Measurements from ENCODE around the gene RIPK3. TPM values are rescaled to one million over a fixed set of nuclear protein-coding genes. Genes with fewer than 3 reads are reported as not detected.

Gene RIPK3
- total RNA-seq, 1 experiment from 2014 or later = 0.35 TPM

DNA sequence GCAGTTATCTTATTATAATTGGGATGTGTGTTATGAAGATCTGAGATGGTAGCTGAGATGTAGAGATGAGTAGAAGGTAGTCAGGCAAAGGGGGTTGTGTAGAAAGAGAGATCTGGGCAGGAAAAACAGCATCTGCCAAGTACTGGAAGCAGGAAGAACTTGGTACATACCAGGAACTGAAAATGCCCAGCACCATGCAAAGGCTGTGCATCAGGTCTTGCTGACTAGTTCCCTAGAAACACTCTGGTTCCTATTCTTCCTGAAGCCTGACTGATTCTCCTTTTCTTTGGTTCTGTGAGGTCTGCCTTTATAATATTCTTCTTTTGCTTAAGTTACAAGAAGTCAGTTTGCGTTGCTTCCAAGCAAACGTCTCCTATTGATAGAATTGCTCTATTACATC is 21.5 kb upstream of the RIPK3 start:
- H3K4me1 Mint-ChIP-seq = peaks cover 9 to 12% of the 10 kb centered on the region in 2 experiments
- peaks cover 64% of the 10 kb centered on the region for H3K27me3 Mint-ChIP-seq (ENCODE audit: low read depth)
- H2AFZ ChIP-seq (ENCODE audit: low read length) = no peak overlapping the region
- H3K18ac ChIP-seq (ENCODE audit: insufficient read length, low read depth, low read length) = no peak overlapping the region
- H2BK15ac ChIP-seq (ENCODE audit: low read depth, low read length) = no peak overlapping the region
- no peak overlapping the region for H3K4me3 Mint-ChIP-seq
- H4K91ac ChIP-seq (ENCODE audit: insufficient read length, low read depth, low read length) = no peak overlapping the region
- H3K23me2 ChIP-seq (ENCODE audit: insufficient read length, low read depth, low read length, poor library complexity, severe bottlenecking) = peaks cover 5% of the 10 kb centered on the region
- H3K56ac ChIP-seq (ENCODE audit: insufficient read length, low read depth, low read length) = no peak overlapping the region
- H2BK5ac ChIP-seq (ENCODE audit: insufficient read length, low read length) = no peak overlapping the region
- H4K8ac ChIP-seq (replicated peaks; ENCODE audit: insufficient read length, low read depth, low read length) = no peak overlapping the region
- no peak overlapping the region for H3K27ac ChIP-seq (ENCODE audit: insufficient read length, low read depth, low read length)
- H3K4me1 ChIP-seq (ENCODE audit: insufficient read depth, low read length) = no peaks in the 10 kb centered on the region
- no peak overlapping the region for H3K27ac Mint-ChIP-seq
- no peak overlapping the region for H4K5ac ChIP-seq (ENCODE audit: insufficient read length, low read depth, low read length)
- no peak overlapping the region for H3K4me2 ChIP-seq (ENCODE audit: insufficient read depth, insufficient read length, low read length)
- no peaks in the 10 kb centered on the region for H4K20me1 ChIP-seq (ENCODE audit: control insufficient read depth, insufficient read depth, insufficient read length)
- TF ChIP-seq, protein P1, sequence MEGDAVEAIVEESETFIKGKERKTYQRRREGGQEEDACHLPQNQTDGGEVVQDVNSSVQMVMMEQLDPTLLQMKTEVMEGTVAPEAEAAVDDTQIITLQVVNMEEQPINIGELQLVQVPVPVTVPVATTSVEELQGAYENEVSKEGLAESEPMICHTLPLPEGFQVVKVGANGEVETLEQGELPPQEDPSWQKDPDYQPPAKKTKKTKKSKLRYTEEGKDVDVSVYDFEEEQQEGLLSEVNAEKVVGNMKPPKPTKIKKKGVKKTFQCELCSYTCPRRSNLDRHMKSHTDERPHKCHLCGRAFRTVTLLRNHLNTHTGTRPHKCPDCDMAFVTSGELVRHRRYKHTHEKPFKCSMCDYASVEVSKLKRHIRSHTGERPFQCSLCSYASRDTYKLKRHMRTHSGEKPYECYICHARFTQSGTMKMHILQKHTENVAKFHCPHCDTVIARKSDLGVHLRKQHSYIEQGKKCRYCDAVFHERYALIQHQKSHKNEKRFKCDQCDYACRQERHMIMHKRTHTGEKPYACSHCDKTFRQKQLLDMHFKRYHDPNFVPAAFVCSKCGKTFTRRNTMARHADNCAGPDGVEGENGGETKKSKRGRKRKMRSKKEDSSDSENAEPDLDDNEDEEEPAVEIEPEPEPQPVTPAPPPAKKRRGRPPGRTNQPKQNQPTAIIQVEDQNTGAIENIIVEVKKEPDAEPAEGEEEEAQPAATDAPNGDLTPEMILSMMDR (conservative IDR thresholded peaks at IDR 0.05) = no peak
- H3K9me3 Mint-ChIP-seq = no peaks in the 10 kb centered on the region
- H3K27me3 ChIP-seq (ENCODE audit: insufficient read depth, low read length) = no peaks in the 10 kb centered on the region; the same call in 1 of the 2 replicates
- H3K14ac ChIP-seq (ENCODE audit: insufficient read depth, low read length) = no peak overlapping the region
- H3T11ph ChIP-seq (ENCODE audit: low read length) = no peak overlapping the region
- WGBS (ENCODE audit: extremely low coverage, insufficient read length, low lambda C conversion rate) = no CpG with 5 or more reads among the region's 2 CpGs
- no peak overlapping the region for H3K4ac ChIP-seq (ENCODE audit: low read depth, low read length)
- no peak overlapping the region for H2BK12ac ChIP-seq (ENCODE audit: insufficient read length, low read depth, low read length)
- no peak overlapping the region for H2BK120ac ChIP-seq (ENCODE audit: low read depth, low read length, poor library complexity, severe bottlenecking)
- no peak overlapping the region for H3K9ac ChIP-seq (ENCODE audit: extremely low read depth, insufficient read length, low read length)
- H3K79me1 ChIP-seq (ENCODE audit: insufficient read depth, low read depth, low read length, poor library complexity, severe bottlenecking) = no peaks in the 10 kb centered on the region
- H2BK20ac ChIP-seq (ENCODE audit: low read depth, low read length, poor library complexity, severe bottlenecking) = no peak overlapping the region
- H3K23ac ChIP-seq (ENCODE audit: insufficient read length, low read depth, low read length) = no peak overlapping the region
- no peaks in the 10 kb centered on the region for H3K9me3 ChIP-seq (ENCODE audit: control insufficient read depth, low read depth, low read length)
- H2AK5ac ChIP-seq (ENCODE audit: insufficient read length, low read length) = no peak overlapping the region
- no peaks in the 10 kb centered on the region for H3K36me3 Mint-ChIP-seq (ENCODE audit: insufficient read depth in 1 of 3, low read depth in 3 of 3)
- DNase-seq = no peak
- no peaks in the 10 kb centered on the region for H3K79me2 ChIP-seq (ENCODE audit: insufficient read depth, low read length)
